Activated naive CD8-positive, alpha-beta T cell treated with anti-CD3 and anti-CD28 coated beads, Interleukin-2, amount 10 ng/mL, durations not matched to agents 7 days and 5 days (primary cell): ENCODE data around the gene GSG1L2. TPM values are rescaled to one million over a fixed set of nuclear protein-coding genes. Genes with fewer than 3 reads are reported as not detected.
A peak's percentile ranks its signal among the peaks of the same experiment; 100 is the strongest.

Source experiments
- ATAC-seq: fragments of 150-1000 bp; cut with Tn5 transposase; one replicate; pipeline ENCODE4 v1.10.0; 2021; ENCODE audit warnings: low read depth, moderate library complexity
- POLR2A ChIA-PET: fragments of 350-600 bp; sonication (Branson Sonifier 250); formaldehyde crosslinking; loops from one replicate; lab custom pipeline; 2021; ENCODE audit warnings: antibody characterized with exemption; lab: Charles Lee
- DNase-seq: peaks from one replicate; pipeline ENCODE4 v3.0.0; 2021
- H3K27ac Mint-ChIP-seq: one replicate; pipeline ENCODE4 v1.8.0; 2022; ENCODE audit warnings: mild to moderate bottlenecking, mixed read lengths
- H3K27me3 Mint-ChIP-seq: one replicate; pipeline ENCODE4 v1.8.0; 2022; ENCODE audit warnings: mild to moderate bottlenecking, moderate library complexity, mixed read lengths
- H3K36me3 Mint-ChIP-seq: one replicate; pipeline ENCODE4 v1.8.0; 2021; ENCODE audit warnings: mild to moderate bottlenecking, mixed read lengths
- H3K4me1 Mint-ChIP-seq: one replicate; pipeline ENCODE4 v1.8.0; 2021; ENCODE audit warnings: mixed read lengths
- H3K4me3 Mint-ChIP-seq: one replicate; pipeline ENCODE4 v1.8.0; 2022; ENCODE audit warnings: mild to moderate bottlenecking, moderate library complexity, mixed read lengths
- H3K9me3 Mint-ChIP-seq: one replicate; pipeline ENCODE4 v1.8.0; 2021; ENCODE audit warnings: mixed read lengths
- total RNA-seq, 2 experiments: library from RNA; stranded (reverse); gene quantifications; one replicate each; pipeline ENCODE4 v1.2.3, GENCODE V29; 2021

GSG1L2 gene
- total RNA-seq, 2 experiments from 2014 or later = not detected

- Mint-ChIP-seq H3K4me3 (no peak overlapping the region), H3K9me3 (no peaks in the 10 kb centered on the region), H3K4me1 (no peaks in the 10 kb centered on the region), H3K27me3 (no peaks in the 10 kb centered on the region), H3K27ac (no peak overlapping the region), H3K36me3 (no peaks in the 10 kb centered on the region)
- POLR2A ChIA-PET = no interaction called here
- DNase-seq (no peak), ATAC-seq (no peak)
These were observed 17.6 kb upstream of the GSG1L2 start for GRCh38 chr17:9839433-9839832.

GRCh38 chr17:9837551-9838471, 15.9 kb upstream of the GSG1L2 start:
- no peak overlapping the region for H3K27ac Mint-ChIP-seq
- POLR2A ChIA-PET = no interaction called here
- DNase-seq = no peak
- no peaks in the 10 kb centered on the region for H3K9me3 Mint-ChIP-seq
- ATAC-seq = no peak
- no peak overlapping the region for H3K4me3 Mint-ChIP-seq
- H3K4me1 Mint-ChIP-seq = no peaks in the 10 kb centered on the region
- H3K27me3 Mint-ChIP-seq = no peaks in the 10 kb centered on the region
- H3K36me3 Mint-ChIP-seq = no peaks in the 10 kb centered on the region

- Mint-ChIP-seq H3K4me1 (no peaks in the 10 kb centered on the region), H3K27ac (no peak overlapping the region), H3K4me3 (no peak overlapping the region), H3K27me3 (no peaks in the 10 kb centered on the region), H3K36me3 (no peaks in the 10 kb centered on the region), H3K9me3 (no peaks in the 10 kb centered on the region)
- no peak for DNase-seq
- no peak for ATAC-seq
- POLR2A ChIA-PET = no interaction called here
These were observed 12.0 kb upstream of the GSG1L2 start for GRCh38 chr17:9833922-9834321.

- ATAC-seq (no peak), DNase-seq (no peak)
- no peaks in the 10 kb centered on the region for H3K27me3 Mint-ChIP-seq
- H3K9me3 Mint-ChIP-seq = no peaks in the 10 kb centered on the region
- POLR2A ChIA-PET = no interaction called here
- H3K4me3 Mint-ChIP-seq = no peak overlapping the region
- H3K4me1 Mint-ChIP-seq = no peaks in the 10 kb centered on the region
- no peaks in the 10 kb centered on the region for H3K36me3 Mint-ChIP-seq
- H3K27ac Mint-ChIP-seq = no peak overlapping the region
These were observed 8.8 kb upstream of the GSG1L2 start for GRCh38 chr17:9830711-9831110.

GRCh38 chr17:9829343-9829742, 7.5 kb upstream of the GSG1L2 start:
- POLR2A ChIA-PET = no interaction called here
- no peak for DNase-seq
- Mint-ChIP-seq H3K4me1 (no peaks in the 10 kb centered on the region), H3K4me3 (no peak overlapping the region), H3K27me3 (no peaks in the 10 kb centered on the region), H3K36me3 (no peaks in the 10 kb centered on the region), H3K9me3 (no peaks in the 10 kb centered on the region), H3K27ac (no peak overlapping the region)
- ATAC-seq = no peak

- Mint-ChIP-seq H3K27me3 (no peaks in the 10 kb centered on the region), H3K27ac (no peak overlapping the region), H3K36me3 (no peaks in the 10 kb centered on the region)
These were observed 6.7 kb upstream of the GSG1L2 start for GRCh38 chr17:9828296-9829295.

GRCh38 chr17:9825641-9826150, 3.8 kb upstream of the GSG1L2 start, which contains the start of gene GLP2R:
Gene GLP2R (plus strand): TSS chr17:9825924. CDS start chr17:9826064, 140 bp downstream.
- H3K4me1 Mint-ChIP-seq = no peaks in the 10 kb centered on the region

More at GRCh38 chr17:9828296-9829295, 6.7 kb upstream of the GSG1L2 start:
- DNase-seq = no peak
- Mint-ChIP-seq H3K4me3 (no peak overlapping the region), H3K4me1 (no peaks in the 10 kb centered on the region), H3K9me3 (no peaks in the 10 kb centered on the region)
- POLR2A ChIA-PET = no interaction called here
- ATAC-seq = no peak

GRCh38 chr17:9824797-9825338, 3.0 kb upstream of the GSG1L2 start:
- no peaks in the 10 kb centered on the region for H3K9me3 Mint-ChIP-seq
- no peak overlapping the region for H3K27ac Mint-ChIP-seq
- H3K4me1 Mint-ChIP-seq = no peaks in the 10 kb centered on the region
- POLR2A ChIA-PET = no interaction called here
- H3K36me3 Mint-ChIP-seq = no peaks in the 10 kb centered on the region
- ATAC-seq (no peak), DNase-seq (no peak)
- H3K4me3 Mint-ChIP-seq = no peak overlapping the region
- no peaks in the 10 kb centered on the region for H3K27me3 Mint-ChIP-seq

More at GRCh38 chr17:9825641-9826150, 3.8 kb upstream of the GSG1L2 start, which contains the start of gene GLP2R:
- Mint-ChIP-seq H3K9me3 (no peaks in the 10 kb centered on the region), H3K27ac (no peak within 1 kb of the TSS), H3K36me3 (no peaks in the 10 kb centered on the region), H3K4me3 (no peak within 1 kb of the TSS), H3K27me3 (no peaks in the 10 kb centered on the region)
- ATAC-seq (no peak), DNase-seq (no peak)
- POLR2A ChIA-PET = no interaction called here

GRCh38 chr17:9824094-9824493, 2.2 kb upstream of the GSG1L2 start:
- no peaks in the 10 kb centered on the region for H3K9me3 Mint-ChIP-seq
- no peaks in the 10 kb centered on the region for H3K36me3 Mint-ChIP-seq
- no peak for DNase-seq
- H3K27me3 Mint-ChIP-seq = no peaks in the 10 kb centered on the region
- POLR2A ChIA-PET = no interaction called here
- no peak for ATAC-seq
- no peak overlapping the region for H3K4me3 Mint-ChIP-seq
- no peaks in the 10 kb centered on the region for H3K4me1 Mint-ChIP-seq
- no peak overlapping the region for H3K27ac Mint-ChIP-seq

GRCh38 chr17:9820448-9820847, 1.4 kb downstream of the GSG1L2 start:
- Mint-ChIP-seq H3K4me3 (no peak overlapping the region), H3K27me3 (no peaks in the 10 kb centered on the region), H3K4me1 (no peaks in the 10 kb centered on the region), H3K27ac (no peak overlapping the region), H3K9me3 (peaks cover 3% of the 10 kb centered on the region), H3K36me3 (no peaks in the 10 kb centered on the region)
- DNase-seq (no peak), ATAC-seq (no peak)
- POLR2A ChIA-PET = interaction anchor here (0.7 kb wide), 1 partner anchor 10 kb away, joined by 4 read pairs; no protein-coding TSS in a partner anchor

GRCh38 chr17:9818760-9819159, 3.1 kb downstream of the GSG1L2 start:
- no peaks in the 10 kb centered on the region for H3K4me1 Mint-ChIP-seq
- DNase-seq (no peak), ATAC-seq (no peak)
- POLR2A ChIA-PET = no interaction called here
- peaks cover 3% of the 10 kb centered on the region for H3K9me3 Mint-ChIP-seq
- no peak overlapping the region for H3K27ac Mint-ChIP-seq
- H3K4me3 Mint-ChIP-seq = no peak overlapping the region
- H3K27me3 Mint-ChIP-seq = no peaks in the 10 kb centered on the region
- H3K36me3 Mint-ChIP-seq = no peaks in the 10 kb centered on the region

- Mint-ChIP-seq H3K27me3 (no peaks in the 10 kb centered on the region), H3K36me3 (no peaks in the 10 kb centered on the region), H3K4me3 (no peak overlapping the region), H3K9me3 (peaks cover 3% of the 10 kb centered on the region), H3K27ac (no peak overlapping the region), H3K4me1 (no peaks in the 10 kb centered on the region)
- ATAC-seq = no peak
- DNase-seq = no peak
- POLR2A ChIA-PET = no interaction called here
These were observed 4.8 kb downstream of the GSG1L2 start for GRCh38 chr17:9817086-9817485.

GRCh38 chr17:9816472-9816871, 5.4 kb downstream of the GSG1L2 start:
- Mint-ChIP-seq H3K27ac (peak overlapping the region; percentile 21), H3K27me3 (no peaks in the 10 kb centered on the region), H3K4me3 (no peak overlapping the region), H3K4me1 (no peaks in the 10 kb centered on the region), H3K9me3 (peaks cover 3% of the 10 kb centered on the region), H3K36me3 (no peaks in the 10 kb centered on the region)
- POLR2A ChIA-PET = no interaction called here
- no peak for DNase-seq
- ATAC-seq = no peak
